OCI-LY3 (cell line): ENCODE data around the gene GPC3.

Experiments used
- CTCF ChIP-seq: fragments of 200-600, 300-600 bp; sonication (generic); IDR thresholded peaks from 2 replicates; pipeline ENCODE4 v1.5.1; 2014; ENCODE audit warnings: antibody characterized with exemption, low read length, low read depth
- EZH2phosphoT487 ChIP-seq: fragments of 200-600 bp; shearing (Covaris generic); IDR thresholded peaks from 2 replicates; pipeline ENCODE4 v1.6.1; 2018; ENCODE audit warnings: antibody characterized with exemption, mixed run types, low read depth

DNA sequence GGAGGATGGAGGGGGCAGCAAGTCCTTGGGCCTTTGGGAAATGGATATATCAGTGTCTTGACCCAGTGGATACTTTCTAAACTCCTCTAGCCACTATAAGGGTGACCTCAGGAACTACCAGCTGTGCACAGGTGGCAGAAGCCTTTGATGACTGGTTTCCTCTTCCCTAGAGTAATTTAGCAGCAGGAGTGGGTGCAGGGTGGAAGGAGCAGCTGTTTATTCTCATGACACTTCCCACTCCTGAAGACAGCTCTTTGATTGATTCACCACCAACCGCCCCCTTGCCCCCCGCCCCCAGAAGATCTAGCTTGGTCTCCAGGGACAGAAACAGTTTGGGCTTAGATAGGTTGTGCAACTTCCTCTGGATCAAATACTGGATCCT lies 63.0 kb downstream of the GPC3 start:
- TF ChIP-seq CTCF (no peak), EZH2phosphoT487 (no peak)
